ENCODE data around the gene RNF138. TPM values are rescaled to one million over a fixed set of nuclear protein-coding genes. Genes with fewer than 3 reads are reported as not detected.

Gene RNF138
- total and polyA plus RNA-seq, 10 of the 15 experiments (the other 5 are each of a cell fraction or from before 2014, with no cell fraction given), result 24.2 to 75.2 (median 40.1) TPM

GRCh38 chr18:32177530-32177929 lies 85.9 kb downstream of the RNF138 start (continued):
- TF ChIP-seq ESRRA (IDR thresholded peaks at IDR 0.05; ENCODE audit: low read length) (no peak), SUZ12 (IDR thresholded peaks at IDR 0.05; ENCODE audit: unreplicated experiment) (no peak), BCLAF1 (IDR thresholded peaks at IDR 0.05) (no peak)

Small RNA genes lying within 50 kb of the gene (small RNA-seq; reads per million reads assigned to genes)
- gene RNA5SP453, result not detected

Other genes starting within 250 kb of the RNF138 start
- gene TRAPPC8, start 148.7 kb upstream of the RNF138 start, total RNA-seq (2014; rRNA removed), result 31.5 and 45.0 TPM in 2 replicates
- 40.1 and 40.8 TPM in 2 replicates for gene TRAPPC8, start 148.7 kb upstream of the RNF138 start, total RNA-seq (2014; rRNA removed; fragmentation: Illumina TruSeq; extraction: Trizol)
- gene TRAPPC8, start 148.7 kb upstream of the RNF138 start, total RNA-seq (2021), result 30.8 and 35.3 TPM in 2 replicates
- gene TRAPPC8, start 148.7 kb upstream of the RNF138 start, polyA plus RNA-seq (2011; rRNA removed), result 75.4 and 93.1 TPM in 2 replicates
- 20.0 and 24.9 TPM in 2 replicates for gene TRAPPC8, start 148.7 kb upstream of the RNF138 start, polyA plus RNA-seq (2014; fragmentation: Illumina TruSeq; extraction: Trizol)
- gene TRAPPC8, start 148.7 kb upstream of the RNF138 start, polyA plus RNA-seq (2014; fragmentation: Nextera tagmentation; extraction: Ambion mirVana), result 10 to 100 TPM; 13.0 to 17.2 TPM
- 20.7 and 29.6 TPM in 2 replicates for gene TRAPPC8, start 148.7 kb upstream of the RNF138 start, polyA plus RNA-seq (2014; rRNA removed)
- gene TRAPPC8, start 148.7 kb upstream of the RNF138 start, polyA plus RNA-seq (2016; fragmentation: Nextera tagmentation; extraction: Ambion mirVana), result 10 to 100 TPM; 15.4 to 17.4 TPM
- 2.7 and 3.5 TPM in 2 replicates for gene RNF125, start 73.0 kb upstream of the RNF138 start, total RNA-seq (2014; rRNA removed)
- gene RNF125, start 73.0 kb upstream of the RNF138 start, total RNA-seq (2014; rRNA removed; fragmentation: Illumina TruSeq; extraction: Trizol), result 3.6 and 3.7 TPM in 2 replicates
- gene RNF125, start 73.0 kb upstream of the RNF138 start, total RNA-seq (2021), result 3.9 and 4.1 TPM in 2 replicates
- gene RNF125, start 73.0 kb upstream of the RNF138 start, polyA plus RNA-seq (2011; rRNA removed), result 0.87 and 1.3 TPM in 2 replicates
- gene RNF125, start 73.0 kb upstream of the RNF138 start, polyA plus RNA-seq (2014; fragmentation: Illumina TruSeq; extraction: Trizol), result 3.3 and 6.6 TPM in 2 replicates
- gene RNF125, start 73.0 kb upstream of the RNF138 start, polyA plus RNA-seq (2014; fragmentation: Nextera tagmentation; extraction: Ambion mirVana), result 1 to 10 TPM in 1 of 2 experiments, under 1 TPM in 1; 0.79 to 1.3 TPM
- 2.3 and 2.8 TPM in 2 replicates for gene RNF125, start 73.0 kb upstream of the RNF138 start, polyA plus RNA-seq (2014; rRNA removed)
- 1 to 10 TPM; 3.1 to 3.4 TPM for gene RNF125, start 73.0 kb upstream of the RNF138 start, polyA plus RNA-seq (2016; fragmentation: Nextera tagmentation; extraction: Ambion mirVana)
- not detected in 2 replicates for gene MEP1B, start 98.2 kb downstream of the RNF138 start, total RNA-seq (2014; rRNA removed)
- gene MEP1B, start 98.2 kb downstream of the RNF138 start, total RNA-seq (2014; rRNA removed; fragmentation: Illumina TruSeq; extraction: Trizol), result not detected in 2 replicates
- gene MEP1B, start 98.2 kb downstream of the RNF138 start, total RNA-seq (2021), result not detected in 2 replicates
- 0.04 and 0.06 TPM in 2 replicates for gene MEP1B, start 98.2 kb downstream of the RNF138 start, polyA plus RNA-seq (2011; rRNA removed)
- not detected in 2 replicates for gene MEP1B, start 98.2 kb downstream of the RNF138 start, polyA plus RNA-seq (2014; fragmentation: Illumina TruSeq; extraction: Trizol)
- not detected for gene MEP1B, start 98.2 kb downstream of the RNF138 start, polyA plus RNA-seq (2014; fragmentation: Nextera tagmentation; extraction: Ambion mirVana)
- gene MEP1B, start 98.2 kb downstream of the RNF138 start, polyA plus RNA-seq (2014; rRNA removed), result 0.05 TPM in 1 of 2 replicates, not detected in the other
- gene MEP1B, start 98.2 kb downstream of the RNF138 start, polyA plus RNA-seq (2016; fragmentation: Nextera tagmentation; extraction: Ambion mirVana), result not detected